MG63 (cell line): ENCODE data around the gene SLC4A2. TPM values are rescaled to one million over a fixed set of nuclear protein-coding genes. Genes with fewer than 3 reads are reported as not detected.
"Not testable (repeated sequence)": the region's sequence is repeated elsewhere in the genome, so short reads cannot be mapped to it uniquely, and the experiment has no call there.

Source experiments
- DNase-seq: peaks from one replicate; pipeline ENCODE4 v3.0.0-alpha.2; 2020
- H3K27me3 ChIP-seq: fragments of 250-450 bp; sonication (Bioruptor Pico); 2 replicates; pipeline ENCODE4 v1.5.1; 2020; ENCODE audit warnings: mild to moderate bottlenecking, moderate library complexity
- H3K36me3 ChIP-seq: fragments of 250-450 bp; sonication (Bioruptor Pico); 2 replicates; pipeline ENCODE4 v1.5.1; 2020; ENCODE audit warnings: mild to moderate bottlenecking, moderate library complexity
- H3K4me3 ChIP-seq: fragments of 250-450 bp; sonication (Bioruptor Pico); 2 replicates; pipeline ENCODE4 v1.5.1; 2020; ENCODE audit warnings: mild to moderate bottlenecking, moderate library complexity
- H3K9me3 ChIP-seq: fragments of 250-450 bp; sonication (Bioruptor Pico); 2 replicates; pipeline ENCODE4 v1.5.1; 2020; ENCODE audit warnings: mild to moderate bottlenecking, moderate library complexity
- total RNA-seq: library from RNA; depleted of rRNA; stranded (reverse); fragments of >200 nt; shearing (Covaris generic); gene quantifications from 2 replicates; pipeline ENCODE4 v1.2.3, GENCODE V29; 2014; ENCODE audit warnings: low replicate concordance

The SLC4A2 gene
- total RNA-seq, 1 experiment from 2014 or later, result 81.5 TPM

GRCh38 chr7:151018421-151019129, 40.8 kb upstream of the SLC4A2 start:
- Histone ChIP-seq H3K9me3 (no peaks in the 10 kb centered on the region), H3K27me3 (0 out of 2 replicates have a peak, but pooled peaks cover 2% of the 10 kb centered on the region), H3K36me3 (no peaks in the 10 kb centered on the region), H3K4me3 (no peak overlapping the region)
- DNase-seq, result no peak

- Histone ChIP-seq H3K36me3 (no peaks in the 10 kb centered on the region), H3K4me3 (no peak overlapping the region), H3K9me3 (no peaks in the 10 kb centered on the region), H3K27me3 (0 out of 2 replicates have a peak, but pooled peaks cover 2% of the 10 kb centered on the region)
- DNase-seq, result no peak
Observed at GRCh38 chr7:151019130-151019447, 40.3 kb upstream of the SLC4A2 start.

GRCh38 chr7:151020231-151020630, 39.2 kb upstream of the SLC4A2 start:
- no peak for DNase-seq
- 0 out of 2 replicates have a peak, but pooled peaks cover 2% of the 10 kb centered on the region for H3K27me3 ChIP-seq
- no peaks in the 10 kb centered on the region for H3K9me3 ChIP-seq
- no peaks in the 10 kb centered on the region for H3K36me3 ChIP-seq
- H3K4me3 ChIP-seq, result no peak overlapping the region

- Histone ChIP-seq H3K4me3 (no peak overlapping the region), H3K27me3 (0 out of 2 replicates have a peak, but pooled peaks cover 2% of the 10 kb centered on the region), H3K36me3 (no peaks in the 10 kb centered on the region), H3K9me3 (no peaks in the 10 kb centered on the region)
- no peak for DNase-seq
Observed at GRCh38 chr7:151023232-151023631, 36.2 kb upstream of the SLC4A2 start.

DNA sequence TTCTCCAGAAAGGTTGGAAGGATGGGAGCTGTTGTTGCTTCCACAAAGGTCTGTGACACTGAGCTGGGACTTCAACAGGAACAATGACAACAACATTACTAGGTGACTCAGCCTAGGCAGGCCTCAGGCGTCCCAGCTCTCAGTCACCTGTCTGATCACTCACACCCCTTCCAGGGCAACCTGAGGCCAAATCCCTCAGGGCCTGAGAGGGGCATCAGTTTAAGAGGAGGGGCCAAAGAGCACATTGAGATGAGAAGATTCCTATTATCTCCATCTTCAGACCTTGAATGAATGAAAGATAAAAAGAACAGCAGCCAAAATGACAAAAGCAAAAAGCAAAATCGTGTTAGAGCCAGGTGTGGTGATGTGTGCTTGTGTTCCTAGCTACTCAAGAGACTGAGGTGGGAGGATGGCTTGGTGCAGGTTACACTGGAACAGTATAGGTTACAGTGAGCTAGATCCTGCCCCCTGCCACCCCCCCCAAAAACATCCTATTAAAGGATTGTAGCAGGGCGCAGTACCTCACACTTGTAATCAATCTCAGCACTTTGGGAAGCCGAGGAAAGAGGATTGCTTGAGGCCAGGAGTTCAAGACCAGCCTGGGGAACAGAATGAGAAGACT, 34.8 kb upstream of the SLC4A2 start, which contains the start of gene ATG9B:
ATG9B (minus strand) TSS at position 60 of the 622 bp plus-strand sequence. CDS start 71 bp downstream, outside the sequence.
- DNase-seq, result no peak
- Histone ChIP-seq H3K36me3 (no peaks in the 10 kb centered on the region), H3K9me3 (no peaks in the 10 kb centered on the region), H3K27me3 (no peaks in the 10 kb centered on the region), H3K4me3 (no peak within 1 kb of the TSS)

DNA sequence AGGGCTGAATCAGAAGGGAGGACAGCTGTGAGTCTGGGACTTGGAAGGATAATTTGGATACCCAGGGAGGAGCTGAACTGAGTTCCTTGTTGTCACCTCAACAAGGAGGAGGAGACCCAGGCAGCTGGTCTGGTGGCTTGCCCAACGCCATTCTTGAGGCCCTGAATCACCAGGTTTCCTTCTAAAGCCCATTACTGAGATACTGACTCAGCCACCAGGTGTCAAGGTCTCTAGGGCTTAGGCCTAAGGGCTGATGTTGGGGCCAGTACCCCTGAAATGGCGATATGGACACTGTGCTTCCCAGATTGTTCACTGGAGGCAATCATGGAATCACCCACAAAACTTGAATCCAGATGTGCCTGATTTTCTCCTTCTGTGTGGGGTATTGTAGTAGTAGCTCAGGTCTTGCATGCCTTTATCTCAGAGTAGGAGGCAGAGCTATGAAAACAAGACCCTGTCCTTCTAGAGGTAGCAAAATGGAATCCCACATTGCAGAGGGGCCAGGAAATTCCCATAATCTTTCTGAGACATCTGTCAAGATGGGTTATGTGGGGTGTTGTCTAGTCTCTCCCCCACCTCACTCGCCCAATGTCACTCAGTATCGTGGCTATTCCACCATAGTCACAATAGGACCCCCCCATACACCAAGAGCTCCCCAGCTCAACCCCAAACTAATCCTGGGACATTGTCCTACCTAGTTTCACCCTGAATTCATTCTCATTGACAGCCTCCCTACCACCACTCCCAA, 33.3 kb upstream of the SLC4A2 start:
- no peak for DNase-seq
- no peaks in the 10 kb centered on the region for H3K9me3 ChIP-seq
- H3K36me3 ChIP-seq, result no peaks in the 10 kb centered on the region
- H3K4me3 ChIP-seq, result no peak overlapping the region
- no peaks in the 10 kb centered on the region for H3K27me3 ChIP-seq

- not testable (repeated sequence) for H3K27me3 ChIP-seq, DNase-seq, H3K36me3 ChIP-seq
Observed at GRCh38 chr7:151026771-151027727, 32.3 kb upstream of the SLC4A2 start.

DNA sequence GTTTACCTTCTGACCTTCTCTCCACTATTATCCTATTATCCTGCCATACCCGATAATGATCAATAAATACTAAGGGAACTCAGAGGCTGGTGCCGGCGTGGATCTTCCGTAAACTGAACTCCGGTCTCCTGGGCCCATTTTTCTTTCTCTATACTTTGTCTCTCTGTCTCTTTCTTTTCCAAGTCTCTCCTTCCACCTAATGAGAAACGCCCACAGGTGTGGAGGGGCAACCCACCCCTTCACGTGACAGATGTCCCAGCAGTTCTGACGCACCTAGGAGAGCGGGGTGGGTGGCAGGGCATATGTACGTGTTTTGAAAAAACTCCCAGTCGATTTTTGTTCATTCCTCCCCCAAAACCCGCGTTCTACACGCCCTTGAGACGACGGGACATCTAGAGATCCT, 31.7 kb upstream of the SLC4A2 start:
- peak overlapping the region; percentile 82 for H3K4me3 ChIP-seq
- DNase-seq, H3K36me3 ChIP-seq, H3K27me3 ChIP-seq, H3K9me3 ChIP-seq: not testable (repeated sequence)

More at GRCh38 chr7:151026771-151027727, 32.3 kb upstream of the SLC4A2 start:
- H3K9me3 ChIP-seq, H3K4me3 ChIP-seq: not testable (repeated sequence)

- DNase-seq, result peak; percentile 93
- peak within 1 kb of the TSS; percentile 82 for H3K4me3 ChIP-seq
- H3K9me3 ChIP-seq, result no peaks in the 10 kb centered on the region
- no peaks in the 10 kb centered on the region for H3K27me3 ChIP-seq
- peaks cover 2% of the 10 kb centered on the region; the same call in 1 of the 2 replicates for H3K36me3 ChIP-seq
Observed at GRCh38 chr7:151028131-151028947, 31.1 kb upstream of the SLC4A2 start, which contains the start of gene ABCB8. TSS of gene ABCB8 (plus strand) at chr7:151028450. CDS start at chr7:151028516, 66 bp downstream.

- no peak for DNase-seq
- no peaks in the 10 kb centered on the region for H3K27me3 ChIP-seq
- H3K36me3 ChIP-seq, result peaks cover 2% of the 10 kb centered on the region; the same call in 1 of the 2 replicates
- H3K9me3 ChIP-seq, result no peaks in the 10 kb centered on the region
- peak overlapping the region; percentile 82 for H3K4me3 ChIP-seq
Observed at GRCh38 chr7:151028948-151029501, 30.4 kb upstream of the SLC4A2 start.

- H3K36me3 ChIP-seq, result peaks cover 2% of the 10 kb centered on the region
- H3K4me3 ChIP-seq, result no peak overlapping the region
- no peaks in the 10 kb centered on the region for H3K9me3 ChIP-seq
- no peaks in the 10 kb centered on the region for H3K27me3 ChIP-seq
- DNase-seq, result no peak
Observed at GRCh38 chr7:151031011-151031410, 28.4 kb upstream of the SLC4A2 start.

DNA sequence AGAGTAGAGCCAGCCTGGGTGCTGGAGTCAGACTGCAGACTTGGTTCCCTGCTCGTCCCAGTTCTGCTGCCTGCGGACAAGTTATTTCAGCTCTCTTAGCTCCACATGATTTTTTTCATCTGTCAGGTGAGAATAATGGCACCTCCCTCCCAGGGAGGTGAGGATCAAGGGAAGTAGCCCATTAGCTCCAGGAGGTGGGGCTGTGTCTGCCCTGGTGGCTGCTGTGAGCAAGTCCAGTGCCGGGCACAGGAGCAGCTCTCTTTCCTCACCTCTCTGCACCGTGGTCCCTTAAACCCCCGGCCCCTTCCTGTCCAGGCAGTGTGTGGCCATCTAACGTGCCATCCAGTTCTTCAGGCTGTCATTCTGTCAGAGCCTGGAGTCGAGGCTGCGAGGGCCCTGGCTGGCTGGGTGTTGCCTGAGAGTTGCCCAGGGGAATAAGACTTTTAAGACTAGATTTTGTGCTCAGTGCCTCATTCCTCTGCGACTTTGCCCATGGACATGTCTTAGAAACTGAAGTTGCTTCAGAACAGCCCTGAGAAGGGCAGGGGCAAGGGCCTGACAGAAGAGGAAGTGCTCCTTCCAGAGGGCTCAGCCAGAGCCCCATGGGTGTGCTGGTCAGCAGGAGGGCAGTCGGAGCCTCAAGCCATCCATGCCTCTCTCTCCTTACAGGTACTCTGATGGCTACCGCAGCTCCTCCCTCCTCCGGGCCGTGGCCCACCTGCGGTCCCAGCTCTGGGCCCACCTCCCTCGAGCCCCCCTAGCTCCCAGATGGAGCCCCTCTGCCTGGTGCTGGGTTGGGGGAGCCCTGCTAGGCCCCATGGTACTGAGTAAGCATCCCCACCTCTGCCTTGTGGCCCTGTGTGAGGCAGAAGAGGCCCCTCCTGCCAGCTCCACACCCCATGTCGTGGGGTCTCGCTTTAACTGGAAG, 26.2 kb upstream of the SLC4A2 start:
- Histone ChIP-seq H3K4me3 (no peak overlapping the region), H3K36me3 (peaks cover 2% of the 10 kb centered on the region), H3K9me3 (no peaks in the 10 kb centered on the region), H3K27me3 (no peaks in the 10 kb centered on the region)
- no peak for DNase-seq

DNA sequence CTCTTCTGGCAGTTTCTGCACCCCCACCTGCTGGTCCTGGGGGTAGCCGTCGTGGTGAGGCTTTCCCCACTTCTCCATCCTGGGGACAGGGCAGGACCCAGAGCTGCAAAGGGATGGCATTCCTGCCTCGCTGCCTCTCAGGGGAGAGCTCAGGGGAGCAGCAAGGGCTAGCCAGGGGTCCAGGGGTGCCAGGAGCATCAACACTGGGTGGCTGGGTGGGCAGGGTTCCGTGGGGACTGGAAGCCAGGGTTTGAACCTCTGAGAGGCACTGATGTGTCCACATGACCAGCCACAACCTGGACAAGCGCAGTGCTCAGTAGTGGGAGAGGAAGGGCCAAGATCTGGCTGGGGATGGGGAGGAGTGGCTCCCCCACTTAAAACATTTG, 25.5 kb upstream of the SLC4A2 start:
- Histone ChIP-seq H3K27me3 (no peaks in the 10 kb centered on the region), H3K36me3 (peaks cover 2% of the 10 kb centered on the region), H3K4me3 (no peak overlapping the region), H3K9me3 (no peaks in the 10 kb centered on the region)
- no peak for DNase-seq

- no peaks in the 10 kb centered on the region for H3K9me3 ChIP-seq
- DNase-seq, result no peak
- no peaks in the 10 kb centered on the region for H3K27me3 ChIP-seq
- peaks cover 2% of the 10 kb centered on the region for H3K36me3 ChIP-seq
- H3K4me3 ChIP-seq, result no peak overlapping the region
Observed at GRCh38 chr7:151034312-151035025, 24.9 kb upstream of the SLC4A2 start.
